GM19455 (cell line): ENCODE data around the gene SLC25A42.
"Not testable (repeated sequence)": the region's sequence is repeated elsewhere in the genome, so short reads cannot be mapped to it uniquely, and the experiment has no call there.

Experiments
- ATAC-seq: cut with Tn5 transposase; IDR thresholded peaks from one replicate; pipeline ENCODE4 v1.9.1; 2021; ENCODE audit not compliant: unreplicated experiment

The SLC25A42 gene

DNA sequence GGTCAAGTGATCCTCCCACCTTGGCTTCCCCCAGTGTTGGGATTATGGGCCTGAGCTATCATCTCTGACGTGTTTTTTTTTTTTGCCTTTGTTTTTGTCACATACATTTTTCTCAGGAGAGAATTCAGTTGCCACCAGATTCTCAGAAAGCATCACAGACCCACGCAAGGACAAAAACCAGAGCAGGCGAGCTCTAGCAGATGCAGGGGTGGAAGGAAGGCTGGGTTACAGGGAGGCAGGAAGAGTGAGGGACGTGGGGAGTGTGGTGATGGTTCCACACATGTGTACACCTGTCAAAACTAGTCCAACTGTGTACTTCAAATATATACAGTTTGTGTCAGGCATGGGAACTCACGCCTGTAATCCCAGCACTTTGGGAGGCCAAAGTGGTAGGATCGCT, 70.2 kb downstream of the SLC25A42 start:
- ATAC-seq = no peak

DNA sequence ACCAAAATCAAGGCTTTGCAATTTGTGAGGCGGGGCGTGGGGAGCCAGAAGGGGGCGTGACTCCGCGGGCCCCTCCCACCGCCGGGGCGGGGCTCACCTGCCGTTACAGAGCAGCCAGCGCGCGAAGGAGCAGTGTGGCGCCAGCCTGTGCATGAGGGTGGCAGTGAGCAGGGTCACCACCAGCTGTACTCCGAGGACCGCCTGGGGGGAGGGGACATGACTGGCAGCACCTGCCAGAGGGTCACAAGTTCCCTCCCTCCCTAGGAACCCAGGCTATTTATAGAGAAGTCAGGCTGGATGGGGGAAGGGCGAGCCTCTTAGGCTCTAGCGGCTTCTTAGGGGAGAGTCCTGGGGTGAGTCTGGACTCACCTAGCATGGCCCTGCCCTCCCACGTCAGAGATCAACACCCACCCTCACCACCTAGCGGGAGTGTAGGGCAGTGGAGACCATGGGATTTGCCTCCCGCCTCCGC, 70.9 kb downstream of the SLC25A42 start:
- no peak for ATAC-seq

DNA sequence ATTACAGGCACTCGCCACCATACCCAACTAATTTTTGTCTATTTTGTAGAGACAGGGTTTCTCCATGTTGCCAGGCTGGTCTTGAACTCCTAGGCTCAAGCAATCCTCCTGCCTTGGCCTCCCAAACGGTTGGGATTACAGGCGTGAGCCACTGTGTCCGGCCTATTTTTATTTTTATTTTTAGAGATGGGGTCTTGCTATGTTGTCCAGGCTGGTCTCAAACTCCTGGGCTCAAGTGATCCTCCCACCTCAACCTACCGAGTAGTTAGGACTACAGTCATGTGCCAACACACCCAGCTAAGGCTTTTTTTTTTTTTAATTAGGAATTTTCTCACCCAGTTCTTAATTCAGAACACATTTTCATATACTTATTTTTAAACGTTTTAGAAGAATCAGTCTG, 71.9 kb downstream of the SLC25A42 start:
- not testable (repeated sequence) for ATAC-seq

DNA sequence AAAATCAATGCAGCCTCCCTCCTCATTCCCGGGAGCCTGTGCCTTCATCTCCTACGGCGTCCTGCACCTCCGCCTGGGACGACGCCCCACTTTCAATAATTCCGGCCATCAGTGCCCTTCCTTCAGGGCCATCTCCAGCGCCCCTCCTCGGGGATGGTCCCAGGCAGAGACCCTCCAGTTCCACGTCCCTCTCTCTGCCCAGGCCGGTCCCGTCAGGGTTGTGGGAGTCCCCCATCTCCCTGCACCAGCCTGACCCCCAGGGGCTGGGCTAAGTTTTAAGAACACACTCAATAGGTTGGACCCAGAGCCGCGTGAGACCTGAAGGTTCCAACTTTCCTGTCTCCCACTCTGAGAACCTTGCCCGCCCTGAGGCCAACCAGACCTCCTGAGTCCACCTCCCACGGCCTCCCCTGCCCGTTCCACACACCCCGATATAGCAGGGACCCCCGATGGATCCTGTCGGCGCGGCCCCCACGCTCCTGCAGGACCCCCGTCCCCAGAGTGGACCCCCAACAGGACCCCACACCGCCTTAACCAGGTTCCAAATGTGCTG, 73.8 kb downstream of the SLC25A42 start:
- ATAC-seq = no peak

DNA sequence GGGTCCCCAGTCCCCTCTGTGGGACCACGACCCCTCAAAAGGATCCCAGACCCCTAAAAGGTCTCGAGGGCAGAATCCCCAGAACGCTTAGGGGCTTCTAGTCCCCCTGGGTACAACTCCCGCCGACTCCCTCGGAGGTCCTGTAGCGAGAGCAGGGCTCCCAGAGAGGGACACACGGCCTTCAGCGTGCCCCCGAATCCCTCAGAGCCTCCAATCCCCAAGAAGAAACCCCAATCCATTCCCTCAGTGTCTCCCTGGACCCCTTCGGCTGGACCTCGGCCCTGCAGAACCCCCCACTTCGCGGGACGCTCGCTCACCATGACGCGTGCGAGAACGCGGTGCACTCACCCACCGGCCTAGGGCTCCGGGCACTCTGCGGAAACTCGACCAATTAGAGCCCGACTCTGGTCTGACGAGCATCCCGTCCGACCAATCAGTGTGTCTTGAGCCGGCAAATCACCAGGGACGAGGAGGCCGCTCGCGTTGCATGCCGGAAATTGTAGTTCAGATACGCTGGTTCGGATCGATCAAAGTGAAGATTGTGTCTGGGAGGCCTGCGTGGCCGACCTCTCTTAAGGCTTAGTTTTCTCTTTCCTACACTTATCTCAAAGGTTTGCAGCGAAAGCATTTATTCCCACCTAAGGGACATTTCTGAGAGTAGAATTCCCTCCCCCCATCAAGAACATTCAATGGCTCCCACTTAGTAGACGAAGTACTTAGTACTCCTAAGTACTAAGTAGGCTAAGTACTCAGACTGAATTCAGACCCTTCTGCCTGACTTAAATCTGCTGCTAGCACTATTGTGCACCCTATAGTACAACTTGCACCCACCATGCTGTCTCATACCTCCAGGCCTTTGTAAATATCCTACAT, 74.6 kb downstream of the SLC25A42 start, which contains the start of gene TMEM161A:
Gene TMEM161A (minus strand): TSS at position 370 of the 873 bp plus-strand sequence. CDS start 50 bp downstream, at position 320.
- peak; percentile 98 for ATAC-seq

DNA sequence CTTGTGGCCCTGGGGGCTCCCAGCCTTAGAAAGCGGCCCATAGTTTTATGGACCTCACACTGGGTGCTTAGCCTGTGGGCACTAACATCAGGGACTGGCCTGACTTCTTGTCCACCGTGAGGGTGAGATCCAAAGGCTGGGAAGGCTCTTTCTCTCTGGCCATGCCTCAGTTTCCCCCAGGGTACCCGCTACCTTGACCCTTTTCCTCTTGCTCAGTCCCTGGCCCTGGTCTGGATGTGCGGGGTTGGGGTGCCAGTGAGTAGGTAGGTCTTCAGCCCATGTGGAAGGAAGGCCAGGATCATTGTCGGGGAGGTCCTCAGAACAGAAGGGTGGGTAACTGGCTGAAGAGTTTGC, 76.1 kb downstream of the SLC25A42 start:
- ATAC-seq = no peak

DNA sequence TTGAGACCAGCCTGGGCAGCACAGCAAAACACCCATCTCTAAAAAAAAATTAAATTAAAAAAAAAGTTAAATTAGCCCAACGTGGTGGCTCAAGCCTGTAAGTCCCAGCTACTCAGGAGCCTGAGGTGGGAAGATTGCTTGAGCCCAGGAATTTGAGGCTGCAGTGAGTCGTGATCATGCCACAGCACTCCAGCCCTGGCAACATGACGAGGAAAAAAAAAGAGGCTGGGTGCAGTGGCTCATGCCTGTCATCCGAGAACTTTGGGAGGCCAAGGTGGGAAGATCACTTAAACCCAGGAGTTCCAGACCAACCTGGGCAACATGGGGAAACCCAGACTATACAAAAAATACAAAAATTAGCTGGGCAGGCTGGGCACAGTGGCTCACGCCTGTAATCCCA, 76.7 kb downstream of the SLC25A42 start:
- ATAC-seq = no peak

DNA sequence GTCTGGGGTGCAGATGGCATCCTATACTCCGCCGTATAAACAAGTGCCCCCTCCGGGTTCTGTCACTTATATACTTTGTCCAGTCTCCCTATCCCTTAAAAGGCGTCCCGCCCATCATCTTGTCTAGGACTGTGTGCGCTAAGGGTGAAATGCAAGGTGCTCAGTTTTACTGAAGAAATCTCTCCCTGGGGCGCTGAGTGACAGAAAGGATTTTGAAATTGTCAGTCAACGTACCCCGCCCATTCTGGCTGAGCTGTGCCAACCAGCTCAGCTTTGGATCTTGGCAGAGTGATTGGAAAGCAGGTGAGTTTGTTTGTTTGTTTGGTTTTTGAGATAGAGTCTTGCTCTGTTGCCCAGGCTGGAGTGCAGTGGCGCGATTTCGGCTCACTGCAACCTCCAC, 78.6 kb downstream of the SLC25A42 start:
- ATAC-seq = no peak

DNA sequence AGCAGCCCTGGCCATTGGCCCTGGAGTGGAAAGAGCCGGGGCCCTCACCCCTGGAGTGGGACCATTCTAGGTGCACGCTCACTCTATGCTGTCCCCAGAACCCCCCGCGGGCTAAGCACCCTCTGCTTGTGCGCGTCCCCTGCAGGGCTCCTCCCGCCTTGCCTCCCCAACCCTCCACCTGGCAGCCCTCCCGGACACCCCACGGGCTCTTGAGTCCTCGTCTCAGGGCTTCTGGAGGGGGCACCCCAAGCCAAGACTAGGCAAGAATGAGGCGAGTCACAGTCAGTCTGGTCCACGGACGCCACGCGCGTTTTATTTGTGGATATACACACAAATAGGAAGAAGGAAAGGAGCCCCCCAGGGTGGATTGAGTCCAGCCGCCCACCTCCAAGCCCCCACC, 81.5 kb downstream of the SLC25A42 start:
- no peak for ATAC-seq

DNA sequence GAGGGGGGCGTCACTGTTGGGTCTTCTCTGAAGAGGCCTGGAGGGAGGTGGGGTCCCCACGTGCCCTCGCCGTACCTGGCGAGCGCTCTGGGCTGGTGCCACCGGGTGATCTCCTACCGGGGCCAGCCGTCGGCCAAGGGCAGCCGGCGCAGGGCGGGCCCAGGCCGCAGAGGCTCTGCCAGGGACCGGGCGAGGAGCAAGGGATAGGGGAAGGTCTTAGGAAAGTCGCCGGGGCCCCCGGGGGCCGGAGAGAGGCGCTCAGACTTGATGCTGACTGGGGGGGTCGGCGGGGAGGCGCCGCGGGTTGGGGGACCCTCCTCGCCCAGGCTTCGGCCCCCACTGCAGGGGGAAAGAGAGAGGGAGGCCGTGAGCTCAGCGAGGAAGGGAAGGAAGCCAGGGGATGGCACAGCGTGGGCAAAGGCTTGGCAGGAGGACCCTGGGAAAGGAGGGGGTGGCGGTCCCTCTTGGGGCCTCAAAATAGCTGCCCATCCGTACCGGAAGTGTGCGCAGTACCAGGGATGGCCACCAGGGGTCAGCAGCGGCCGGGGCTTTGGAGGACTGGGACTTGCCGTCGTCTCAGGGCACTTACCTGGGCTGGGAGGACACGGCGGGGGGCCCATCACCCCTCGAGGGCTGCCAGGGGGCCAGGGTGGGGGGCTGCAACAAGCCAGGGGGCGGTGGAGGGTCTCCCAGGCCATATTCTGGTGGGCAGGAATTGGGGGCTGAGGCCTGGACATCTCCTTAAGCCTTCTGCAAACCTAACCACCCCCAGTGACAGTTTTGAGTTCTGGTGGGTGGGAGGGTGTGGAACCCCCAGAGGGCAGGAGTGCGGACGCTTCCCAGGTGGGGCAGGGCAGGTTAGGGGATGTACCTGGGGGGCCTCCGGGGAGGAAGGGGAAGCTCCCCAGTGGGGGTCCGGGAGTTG, 82.2 kb downstream of the SLC25A42 start:
- ATAC-seq = no peak

DNA sequence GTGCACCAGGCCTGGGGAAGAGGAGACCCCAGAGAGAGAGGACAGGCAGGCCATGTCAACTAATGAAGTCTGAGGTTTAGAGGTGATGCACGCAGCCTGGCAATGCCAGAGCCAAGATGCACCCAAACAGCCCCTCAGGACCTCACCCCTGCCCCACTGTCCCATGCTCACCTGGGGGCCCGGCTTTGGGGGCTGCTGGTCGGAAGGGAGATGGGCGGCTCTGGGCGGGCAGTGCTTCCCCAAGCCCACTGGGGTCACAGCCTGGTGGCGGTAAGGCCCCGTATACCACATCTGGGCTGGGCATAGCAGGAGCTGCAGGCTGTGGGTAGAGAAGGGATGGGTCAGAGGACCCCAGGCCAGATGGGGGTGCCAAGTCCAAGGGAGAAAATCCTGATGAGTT, 83.1 kb downstream of the SLC25A42 start:
- no peak for ATAC-seq

DNA sequence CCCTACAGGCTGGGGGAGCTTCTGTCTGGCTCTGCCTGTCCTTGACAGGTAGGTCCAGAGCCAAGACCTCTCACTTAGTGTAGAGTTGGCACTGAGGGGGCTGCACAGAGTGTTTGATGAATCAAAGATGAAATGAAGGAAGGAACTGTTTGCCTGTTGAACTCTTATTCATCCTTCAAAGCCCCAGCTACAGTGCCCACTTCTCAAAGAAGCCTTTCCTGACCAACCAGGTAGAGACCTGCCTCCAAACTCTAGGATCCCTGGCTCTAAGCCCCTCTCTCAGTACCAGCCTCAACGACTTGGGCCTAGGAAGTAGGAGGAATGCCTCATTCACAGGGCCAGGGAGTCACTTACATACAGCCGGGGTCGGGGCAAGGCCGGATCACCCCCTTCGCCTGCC, 83.5 kb downstream of the SLC25A42 start:
- no peak for ATAC-seq

DNA sequence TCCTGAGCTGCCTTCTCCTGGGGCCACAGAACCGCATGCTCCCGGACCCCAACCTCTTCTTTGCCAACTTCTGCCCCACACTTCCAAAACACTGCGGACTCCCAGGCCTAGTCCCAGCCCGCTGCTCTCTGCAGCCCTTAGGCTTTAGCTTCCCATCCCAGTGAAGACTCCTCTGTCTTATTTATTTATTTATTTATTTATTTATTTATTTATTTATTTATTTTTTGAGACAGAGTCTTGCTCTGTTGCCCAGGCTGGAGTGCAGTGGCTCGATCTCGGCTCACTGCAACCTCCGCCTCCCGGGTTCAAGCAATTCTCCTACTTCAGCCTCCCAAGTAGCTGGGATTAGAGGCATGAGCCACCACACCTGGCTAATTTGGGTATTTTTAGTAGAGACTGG, 84.7 kb downstream of the SLC25A42 start:
- not testable (repeated sequence) for ATAC-seq

DNA sequence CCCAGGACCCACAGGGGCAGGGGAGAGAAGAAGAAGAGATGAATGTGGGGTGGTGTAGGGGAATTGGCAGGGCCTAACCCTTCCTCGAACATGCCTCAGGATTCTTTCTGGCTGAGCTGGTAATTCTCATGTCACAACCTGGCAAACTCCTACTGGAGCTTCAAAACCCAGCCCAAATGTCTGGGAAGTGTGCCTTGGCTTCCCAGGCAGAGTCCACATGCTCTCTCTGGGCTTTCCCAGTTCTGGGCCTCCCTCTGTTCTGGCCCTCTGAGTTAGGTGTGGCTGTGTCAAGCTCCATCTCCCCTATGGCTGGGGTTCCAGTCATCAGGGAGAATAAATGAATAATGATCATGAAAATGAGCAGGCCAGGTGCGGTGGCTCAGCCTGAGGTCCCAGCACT, 85.6 kb downstream of the SLC25A42 start:
- no peak for ATAC-seq

DNA sequence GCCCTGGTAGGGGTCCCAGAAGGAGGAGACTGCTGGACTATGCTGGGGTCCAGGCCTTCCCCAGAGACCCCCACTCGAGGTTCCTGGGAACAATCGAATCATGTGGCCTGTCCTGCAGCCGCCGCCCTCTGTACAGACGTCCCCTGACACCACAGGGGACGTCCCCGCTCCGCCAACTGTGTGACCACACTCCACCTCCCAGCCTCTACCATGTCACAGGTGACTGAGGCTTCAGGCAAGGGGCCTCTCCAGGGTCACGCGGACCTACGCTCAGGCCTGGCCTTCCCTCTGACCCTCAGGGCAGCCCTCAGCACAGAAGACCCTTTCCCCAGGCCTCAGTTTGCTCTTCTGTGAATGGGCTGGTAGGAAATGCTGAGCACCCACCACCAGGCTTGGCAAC, 87.6 kb downstream of the SLC25A42 start:
- no peak for ATAC-seq

DNA sequence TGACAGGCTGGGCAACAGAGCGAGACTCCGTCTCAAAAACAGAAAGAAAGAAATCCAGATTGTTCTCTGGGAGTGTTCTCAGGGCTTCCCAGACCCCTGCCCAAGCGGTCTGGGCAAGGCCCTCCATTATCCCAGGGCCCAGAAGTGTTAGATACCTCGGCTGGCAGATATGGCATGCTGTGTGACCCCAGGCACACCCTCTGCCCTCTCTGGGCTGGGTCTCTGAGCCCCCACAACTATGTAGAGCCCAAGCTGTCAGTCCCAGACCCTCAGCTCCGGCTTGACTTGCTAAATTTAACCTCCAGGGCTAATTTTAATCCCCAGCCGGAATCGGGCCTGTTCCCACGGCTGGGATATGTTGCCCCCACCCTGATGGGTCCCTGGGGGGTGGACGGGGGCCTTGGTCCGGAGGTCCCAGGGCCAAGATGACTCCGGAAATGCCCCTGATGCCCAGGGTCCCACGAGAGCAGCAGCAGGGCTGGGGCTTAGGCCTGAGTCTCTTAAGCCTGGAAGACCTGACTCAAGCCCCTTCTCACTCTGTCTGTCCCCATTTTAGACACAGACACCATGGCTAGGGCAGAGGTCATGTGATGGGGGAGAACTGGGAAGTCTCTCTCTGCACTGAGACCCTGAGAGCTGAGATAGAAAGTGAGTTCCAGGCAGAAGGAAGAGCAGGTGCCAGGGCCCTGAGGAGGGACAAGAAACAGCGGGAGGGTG, 89.0 kb downstream of the SLC25A42 start:
- ATAC-seq = no peak

DNA sequence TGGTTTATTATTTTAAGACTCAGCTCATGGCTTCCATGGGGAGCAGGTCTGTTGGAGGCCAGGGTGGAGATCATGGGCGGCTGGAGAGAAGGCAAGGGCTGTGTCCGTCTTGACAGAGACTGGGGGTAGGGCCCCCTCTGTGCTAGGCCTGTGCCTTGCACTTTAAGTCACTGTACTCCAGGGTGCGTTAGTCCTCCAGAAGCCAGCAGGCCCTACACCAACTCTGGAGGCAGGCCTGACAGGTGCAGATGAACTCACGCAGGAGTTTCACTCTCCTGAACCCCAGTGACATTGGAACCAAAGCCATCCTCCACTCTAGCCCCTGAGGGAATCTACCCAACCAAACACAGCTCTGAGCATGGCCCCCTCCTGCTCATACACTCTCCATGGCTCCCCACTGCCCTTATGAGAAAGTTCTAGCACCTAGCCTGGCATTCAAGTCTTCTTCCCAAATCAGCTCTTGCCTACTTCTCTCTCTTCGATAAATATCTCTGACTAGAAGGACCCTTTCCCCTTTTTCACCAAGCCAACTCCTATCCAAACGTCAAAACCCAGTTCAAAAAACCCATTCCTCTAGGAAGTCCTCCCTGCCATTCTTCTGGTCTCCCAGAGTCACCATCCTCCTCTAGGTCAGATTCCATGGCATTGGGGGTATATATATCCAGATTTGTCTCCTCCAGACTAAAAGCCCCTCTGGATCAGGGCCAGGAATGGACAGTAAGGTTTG, 91.1 kb downstream of the SLC25A42 start:
- ATAC-seq = no peak

DNA sequence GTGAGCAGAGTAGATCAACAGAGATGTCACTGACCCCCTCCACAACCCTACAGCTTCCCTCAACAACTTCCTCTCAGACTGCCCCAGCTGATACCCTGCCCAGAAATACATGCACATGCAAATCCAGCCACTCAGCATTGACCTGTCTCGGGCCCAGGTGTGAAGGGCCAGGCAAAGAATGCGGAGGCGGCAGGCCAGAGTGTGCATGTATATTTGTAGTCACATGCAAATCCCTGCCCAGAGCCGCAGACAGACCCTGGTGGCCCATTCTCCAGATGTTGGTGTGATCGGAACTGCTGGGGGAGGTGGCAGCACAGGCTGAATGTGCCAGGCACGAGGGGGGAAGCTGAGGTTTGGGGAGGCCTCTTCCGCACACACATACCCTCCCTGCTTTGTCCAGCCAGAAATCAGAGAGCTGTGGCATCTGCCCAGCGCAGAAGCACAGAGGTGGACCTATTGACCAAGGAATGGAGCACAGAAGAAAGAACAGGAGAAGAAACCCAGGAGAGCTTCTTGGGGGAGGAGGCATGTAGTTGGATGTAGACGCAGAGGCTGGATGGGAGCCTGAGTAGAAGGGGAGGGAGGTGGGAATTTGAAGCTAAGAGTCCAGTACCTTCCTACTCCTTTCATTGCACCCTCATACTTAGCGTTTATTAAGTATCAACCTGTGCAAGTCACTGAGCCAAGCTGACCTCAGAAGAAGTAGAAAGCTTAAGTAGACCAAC, 91.9 kb downstream of the SLC25A42 start:
- peak; percentile 47 for ATAC-seq

DNA sequence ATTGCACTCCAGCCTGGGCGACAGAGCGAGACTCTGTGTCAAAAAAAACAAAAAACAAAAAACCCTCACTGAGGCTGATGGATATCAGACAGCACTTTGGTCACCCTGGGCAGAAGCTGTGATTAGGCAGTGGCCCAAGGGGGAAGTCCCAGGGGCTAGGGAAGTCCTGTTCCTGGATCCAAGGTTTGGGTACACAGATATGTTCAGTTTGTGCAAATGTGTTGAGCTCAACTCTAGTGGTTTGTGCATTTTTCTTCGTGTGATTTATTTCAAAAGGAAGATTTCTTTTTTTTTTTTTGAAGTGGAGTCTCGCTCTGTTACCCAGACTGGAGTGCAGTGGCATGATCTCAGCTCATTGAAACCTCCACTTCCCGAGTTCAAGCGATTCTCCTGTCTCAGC, 94.0 kb downstream of the SLC25A42 start:
- no peak for ATAC-seq

DNA sequence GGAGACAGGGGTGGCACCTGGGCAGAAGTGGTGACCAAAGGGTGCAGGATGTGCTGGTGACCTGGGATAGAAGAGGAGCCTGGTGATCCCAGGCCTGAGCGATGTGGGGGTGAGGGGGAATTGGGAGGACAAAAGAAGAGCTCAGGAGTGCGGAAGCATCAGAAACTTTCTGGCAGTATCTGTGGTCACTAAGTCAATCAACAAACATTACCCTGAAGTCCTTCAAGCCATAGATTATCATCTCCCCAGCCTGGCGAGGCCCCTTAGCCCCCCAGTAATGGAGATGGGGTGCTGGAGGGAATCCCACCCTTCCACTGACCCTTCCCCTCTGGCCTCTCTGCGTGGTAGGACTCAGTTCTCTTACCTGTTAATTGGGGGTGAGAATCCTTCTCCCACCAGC, 95.7 kb downstream of the SLC25A42 start:
- no peak for ATAC-seq
